HCT116 (cell line): Measurements from ENCODE around the gene ZCCHC10.

Experiments used
- CBX3 ChIP-seq: IDR thresholded peaks from 2 replicates; pipeline ENCODE4 v1.6.1; 2012; ENCODE audit warnings: low read depth
- EZH2 ChIP-seq: fragments of 200-600 bp; sonication (generic); IDR thresholded peaks from 2 replicates; pipeline ENCODE4 v1.6.1; 2017; ENCODE audit warnings: antibody characterized with exemption, mixed run types
- RAD21 ChIP-seq: IDR thresholded peaks from 2 replicates; pipeline ENCODE4 v1.6.1; 2012; ENCODE audit warnings: low read depth, mild to moderate bottlenecking
- SIN3A ChIP-seq: IDR thresholded peaks from 2 replicates; pipeline ENCODE4 v1.6.1; 2012; ENCODE audit warnings: low read depth
- SRF ChIP-seq: IDR thresholded peaks from 2 replicates; pipeline ENCODE4 v1.6.1; 2012; ENCODE audit warnings: low read depth
- TF ChIP-seq, protein P1 (sequence below), 3 experiments: fragments of 200-600 bp in 1 of 3; sonication (generic) in 1 of 3; IDR thresholded peaks in 2 of 3; conservative IDR thresholded peaks in 1 of 3; 2 replicates each; pipeline ENCODE4 v1.5.1; 2012 to 2017; ENCODE audit warnings: low read depth in 2 of 3, low read length in 2 of 3, antibody characterized with exemption in 1 of 3, borderline replicate concordance in 1 of 3, control low read depth in 1 of 3, mild to moderate bottlenecking in 1 of 3, mixed read lengths in 1 of 3, mixed run types in 1 of 3, moderate library complexity in 1 of 3; ENCODE audit not compliant: insufficient read depth in 1 of 3
- TF ChIP-seq, protein P2 (sequence below): IDR thresholded peaks from 2 replicates; pipeline ENCODE4 v1.6.1; 2012

- TF ChIP-seq SRF (no peak), EZH2 (no peak), RAD21 (no peak), SIN3A (no peak), CBX3 (no peak)
- TF ChIP-seq, protein P1, sequence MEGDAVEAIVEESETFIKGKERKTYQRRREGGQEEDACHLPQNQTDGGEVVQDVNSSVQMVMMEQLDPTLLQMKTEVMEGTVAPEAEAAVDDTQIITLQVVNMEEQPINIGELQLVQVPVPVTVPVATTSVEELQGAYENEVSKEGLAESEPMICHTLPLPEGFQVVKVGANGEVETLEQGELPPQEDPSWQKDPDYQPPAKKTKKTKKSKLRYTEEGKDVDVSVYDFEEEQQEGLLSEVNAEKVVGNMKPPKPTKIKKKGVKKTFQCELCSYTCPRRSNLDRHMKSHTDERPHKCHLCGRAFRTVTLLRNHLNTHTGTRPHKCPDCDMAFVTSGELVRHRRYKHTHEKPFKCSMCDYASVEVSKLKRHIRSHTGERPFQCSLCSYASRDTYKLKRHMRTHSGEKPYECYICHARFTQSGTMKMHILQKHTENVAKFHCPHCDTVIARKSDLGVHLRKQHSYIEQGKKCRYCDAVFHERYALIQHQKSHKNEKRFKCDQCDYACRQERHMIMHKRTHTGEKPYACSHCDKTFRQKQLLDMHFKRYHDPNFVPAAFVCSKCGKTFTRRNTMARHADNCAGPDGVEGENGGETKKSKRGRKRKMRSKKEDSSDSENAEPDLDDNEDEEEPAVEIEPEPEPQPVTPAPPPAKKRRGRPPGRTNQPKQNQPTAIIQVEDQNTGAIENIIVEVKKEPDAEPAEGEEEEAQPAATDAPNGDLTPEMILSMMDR (IDR thresholded peaks at IDR 0.05 in 2 of 3, conservative IDR thresholded peaks at IDR 0.05 in 1 of 3; ENCODE audit: borderline replicate concordance in 1 of 3, insufficient read depth in 1 of 3, low read depth in 2 of 3, low read length in 2 of 3): no peak
- TF ChIP-seq, protein P2, sequence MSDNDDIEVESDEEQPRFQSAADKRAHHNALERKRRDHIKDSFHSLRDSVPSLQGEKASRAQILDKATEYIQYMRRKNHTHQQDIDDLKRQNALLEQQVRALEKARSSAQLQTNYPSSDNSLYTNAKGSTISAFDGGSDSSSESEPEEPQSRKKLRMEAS: no peak
These were observed 30.5 kb upstream of the ZCCHC10 start for GRCh38 chr5:133056891-133057290.
